Mucosa of descending colon (tissue), 3 donors: ENCODE measurements around the gene WFDC1. TPM values are rescaled to one million over a fixed set of nuclear protein-coding genes. Genes with fewer than 3 reads are reported as not detected.

Experiments used
- ATAC-seq: fragments of 200-7000 bp; cut with Tn5 transposase; one replicate; pipeline ENCODE4 v1.9.1; 2020; ENCODE audit warnings: mild to moderate bottlenecking, moderate library complexity
- DNase-seq, 3 donors: peaks; one replicate each; pipeline ENCODE4 v3.0.0-alpha.2; 2020
- H3K36me3 ChIP-seq: fragments of 200-600 bp; one replicate; pipeline ENCODE4 v1.8.0; 2021; ENCODE audit warnings: low read depth, mild to moderate bottlenecking
- H3K4me1 ChIP-seq: fragments of 200-600 bp; one replicate; pipeline ENCODE4 v1.8.0; 2021; ENCODE audit warnings: low read depth, mild to moderate bottlenecking
- H3K4me3 ChIP-seq: fragments of 200-600 bp; one replicate; pipeline ENCODE4 v1.8.0; 2021; ENCODE audit warnings: mild to moderate bottlenecking
- H3K9me3 ChIP-seq: fragments of 200-600 bp; one replicate; pipeline ENCODE4 v1.8.0; 2021; ENCODE audit warnings: mild to moderate bottlenecking
- CTCF ChIP-seq: fragments of 200-600 bp; IDR thresholded peaks from one replicate; pipeline ENCODE4 v1.8.0; 2022; ENCODE audit warnings: antibody characterized with exemption, mild to moderate bottlenecking
- intact Hi-C, 2 donors: fragments of 100-400 bp; cut with DNase I in 1 of 2; cut with micrococcal nuclease in 1 of 2; formaldehyde crosslinking; loops; one replicate each; pipeline versions ENCODE4 v1.11.0 to v1.11.1; 2022; cut with DNase I, micrococcal nuclease
- long read RNA-seq, 2 donors: library from polyadenylated mRNA; unstranded; transcript quantifications; one replicate each; pipeline ENCODE4 v2.0.0, GENCODE V29; 2019 to 2021
- total RNA-seq, 3 donors: library from RNA; stranded (reverse); fragmentation: NEBNext Ultra II Directional in 2 of 3; extraction: Animal tissue kit (Norgen Biotek cat#: 25700) in 2 of 3; gene quantifications; one replicate each; pipeline versions ENCODE4 v1.2.1 to v1.2.4, GENCODE V29; 2021 to 2023
- donor health status: DM: no; HTN: no; CAD: no; lungs with moderate emphysema.
- donor health status: DM: no; HTN: no; CAD: no.
- donor health status: DM: no; HTN: yes; CAD: no.

Gene WFDC1
- total RNA-seq: 10 to 100 TPM in 2 of 3 donors, 1 to 10 TPM in 1; 7.5 to 30.5 (median 10.9) TPM
- long read RNA-seq, donor 1, full-length matches to known transcripts: 34 of 60 reads
- long read RNA-seq, donor 1, partial matches to known transcripts: 3 of 60 reads
- long read RNA-seq, donor 1, other reads (novel, unspliced or antisense): 23 of 60 reads
- long read RNA-seq, donor 2, partial matches to known transcripts: 0 of 2 reads
- long read RNA-seq, donor 2, other reads (novel, unspliced or antisense): 0 of 2 reads

DNA sequence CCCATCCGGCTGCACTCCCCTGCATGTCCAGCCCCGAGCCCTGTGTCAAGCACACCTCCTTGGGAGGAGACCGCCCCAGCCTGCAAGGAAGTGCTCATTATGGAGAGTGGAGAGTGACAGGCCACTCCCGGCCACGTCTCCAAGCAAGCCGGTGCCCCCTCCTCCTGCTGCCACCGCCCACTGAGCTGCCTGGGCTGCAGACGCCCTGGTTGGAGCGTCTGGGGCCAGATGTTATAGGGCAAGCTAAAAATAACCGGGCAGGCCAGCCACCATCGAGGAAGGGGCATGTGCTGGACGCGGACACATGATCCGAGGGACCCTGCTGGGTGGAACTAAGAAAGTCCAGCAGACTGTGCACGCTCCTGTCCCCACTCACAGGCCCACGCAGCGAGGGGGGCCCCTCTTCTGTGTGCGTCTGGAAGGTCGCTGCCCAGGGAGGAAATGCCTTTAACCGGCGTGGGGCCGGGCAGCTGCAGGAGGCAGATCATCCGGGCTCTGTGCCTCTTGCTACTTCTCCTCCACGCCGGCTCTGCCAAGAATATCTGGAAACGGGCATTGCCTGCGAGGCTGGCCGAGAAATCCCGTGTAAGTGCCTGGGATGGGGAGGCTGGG, at the start of gene WFDC1:
WFDC1 (plus strand) TSS at position 348 of the 612 bp plus-strand sequence; CDS start at position 442, 94 bp downstream.
- intact Hi-C loops: no loop called here
- Histone ChIP-seq H3K4me3 (no peak within 1 kb of the TSS), H3K36me3 (no peaks in the 10 kb centered on the region), H3K9me3 (no peaks in the 10 kb centered on the region), H3K4me1 (peaks cover 9% of the 10 kb centered on the region)
- ATAC-seq (peak; percentile 79), DNase-seq (peak; percentile 32 to 62 (median 45))
- TF ChIP-seq CTCF: no peak

GRCh38 chr16:84245956-84246678, 48.6 kb upstream of the WFDC1 start:
- H3K9me3 ChIP-seq: no peaks in the 10 kb centered on the region
- no peak for ATAC-seq
- TF ChIP-seq CTCF: no peak
- intact Hi-C loops: no loop called here
- no peak overlapping the region for H3K4me3 ChIP-seq
- no peaks in the 10 kb centered on the region for H3K36me3 ChIP-seq
- DNase-seq: no peak
- no peaks in the 10 kb centered on the region for H3K4me1 ChIP-seq

- no peak for TF ChIP-seq CTCF
- no peaks in the 10 kb centered on the region for H3K9me3 ChIP-seq
- H3K36me3 ChIP-seq: no peaks in the 10 kb centered on the region
- no peak overlapping the region for H3K4me3 ChIP-seq
- no peaks in the 10 kb centered on the region for H3K4me1 ChIP-seq
- no peak for ATAC-seq
- DNase-seq: no peak
- intact Hi-C loops: no loop called here
Observed at GRCh38 chr16:84246679-84247077, 48.0 kb upstream of the WFDC1 start.

GRCh38 chr16:84247331-84247730, 47.3 kb upstream of the WFDC1 start:
- TF ChIP-seq CTCF: no peak
- DNase-seq (no peak), ATAC-seq (no peak)
- intact Hi-C loops: no loop called here
- Histone ChIP-seq H3K36me3 (no peaks in the 10 kb centered on the region), H3K4me1 (no peaks in the 10 kb centered on the region), H3K9me3 (no peaks in the 10 kb centered on the region), H3K4me3 (no peak overlapping the region)

GRCh38 chr16:84247844-84248243, 46.8 kb upstream of the WFDC1 start:
- DNase-seq: no peak
- intact Hi-C loops: no loop called here
- TF ChIP-seq CTCF: no peak
- Histone ChIP-seq H3K4me1 (no peaks in the 10 kb centered on the region), H3K36me3 (no peaks in the 10 kb centered on the region), H3K9me3 (no peaks in the 10 kb centered on the region), H3K4me3 (no peak overlapping the region)
- ATAC-seq: no peak
